ENCODE results near the gene PCDHA7. TPM values are rescaled to one million over a fixed set of nuclear protein-coding genes. Genes with fewer than 3 reads are reported as not detected.

PCDHA7 gene, protein sequence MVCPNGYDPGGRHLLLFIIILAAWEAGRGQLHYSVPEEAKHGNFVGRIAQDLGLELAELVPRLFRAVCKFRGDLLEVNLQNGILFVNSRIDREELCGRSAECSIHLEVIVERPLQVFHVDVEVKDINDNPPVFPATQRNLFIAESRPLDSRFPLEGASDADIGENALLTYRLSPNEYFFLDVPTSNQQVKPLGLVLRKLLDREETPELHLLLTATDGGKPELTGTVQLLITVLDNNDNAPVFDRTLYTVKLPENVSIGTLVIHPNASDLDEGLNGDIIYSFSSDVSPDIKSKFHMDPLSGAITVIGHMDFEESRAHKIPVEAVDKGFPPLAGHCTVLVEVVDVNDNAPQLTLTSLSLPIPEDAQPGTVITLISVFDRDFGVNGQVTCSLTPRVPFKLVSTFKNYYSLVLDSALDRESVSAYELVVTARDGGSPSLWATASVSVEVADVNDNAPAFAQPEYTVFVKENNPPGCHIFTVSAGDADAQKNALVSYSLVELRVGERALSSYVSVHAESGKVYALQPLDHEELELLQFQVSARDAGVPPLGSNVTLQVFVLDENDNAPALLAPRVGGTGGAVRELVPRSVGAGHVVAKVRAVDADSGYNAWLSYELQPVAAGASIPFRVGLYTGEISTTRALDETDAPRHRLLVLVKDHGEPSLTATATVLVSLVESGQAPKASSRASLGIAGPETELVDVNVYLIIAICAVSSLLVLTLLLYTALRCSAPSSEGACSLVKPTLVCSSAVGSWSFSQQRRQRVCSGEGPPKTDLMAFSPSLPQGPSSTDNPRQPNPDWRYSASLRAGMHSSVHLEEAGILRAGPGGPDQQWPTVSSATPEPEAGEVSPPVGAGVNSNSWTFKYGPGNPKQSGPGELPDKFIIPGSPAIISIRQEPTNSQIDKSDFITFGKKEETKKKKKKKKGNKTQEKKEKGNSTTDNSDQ
- total RNA-seq, result 0.16 and 0.72 TPM in 2 replicates

DNA sequence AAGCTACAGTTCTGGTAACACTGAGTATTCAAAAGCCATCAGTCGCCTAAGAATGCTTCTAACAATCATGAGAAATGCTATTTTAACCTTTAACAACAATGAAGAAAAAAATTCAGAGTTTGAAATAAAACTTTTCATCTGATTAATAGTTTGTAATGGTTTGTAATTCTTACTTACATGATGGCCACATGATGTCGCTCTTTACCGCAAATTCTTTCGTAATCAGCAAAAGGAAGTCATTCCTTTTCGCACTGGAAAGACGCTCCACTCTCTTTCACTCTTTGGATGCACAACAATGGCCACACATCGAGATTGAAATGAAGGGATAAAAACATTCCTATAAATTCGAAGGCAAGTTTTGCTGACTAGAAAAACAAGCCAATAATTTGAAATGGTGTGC lies at the start of gene PCDHA7:
Gene PCDHA7, plus strand, starts transcription at position 277 of the 400 bp plus-strand sequence. Its CDS starts 115 bp downstream, at position 392.

DNA sequence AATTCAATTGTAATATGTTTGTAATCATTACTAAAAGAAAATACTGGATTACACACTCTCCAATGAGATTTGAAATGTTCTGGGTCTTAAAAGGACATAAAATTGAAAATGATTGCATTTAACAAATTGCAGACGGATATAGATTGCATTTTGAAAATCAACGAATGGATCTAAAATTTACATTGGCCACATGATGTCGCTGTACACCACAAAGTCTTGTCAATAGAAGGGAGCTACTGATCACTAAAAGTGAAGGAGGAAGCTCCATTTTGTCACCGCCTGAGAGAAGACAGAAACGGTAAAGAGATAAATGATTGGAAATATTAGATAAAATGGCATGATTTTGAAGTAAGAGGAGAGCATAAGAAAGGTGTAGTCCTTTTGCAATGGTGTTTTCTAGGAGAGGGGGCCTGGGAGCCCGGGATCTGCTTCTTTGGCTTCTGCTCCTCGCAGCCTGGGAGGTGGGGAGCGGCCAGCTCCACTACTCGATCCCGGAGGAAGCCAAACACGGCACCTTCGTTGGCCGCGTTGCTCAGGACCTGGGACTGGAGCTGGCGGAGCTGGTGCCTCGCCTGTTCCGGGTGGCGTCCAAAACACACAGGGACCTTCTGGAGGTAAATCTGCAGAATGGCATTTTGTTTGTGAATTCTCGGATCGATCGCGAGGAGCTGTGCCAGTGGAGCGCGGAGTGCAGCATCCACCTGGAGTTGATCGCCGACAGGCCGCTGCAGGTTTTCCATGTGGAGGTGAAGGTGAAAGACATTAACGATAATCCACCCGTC lies 48.0 kb upstream of the PCDHA7 start, which contains the start of gene PCDHA1:
Gene PCDHA1, plus strand, starts transcription at position 236 of the 782 bp plus-strand sequence.

DNA sequence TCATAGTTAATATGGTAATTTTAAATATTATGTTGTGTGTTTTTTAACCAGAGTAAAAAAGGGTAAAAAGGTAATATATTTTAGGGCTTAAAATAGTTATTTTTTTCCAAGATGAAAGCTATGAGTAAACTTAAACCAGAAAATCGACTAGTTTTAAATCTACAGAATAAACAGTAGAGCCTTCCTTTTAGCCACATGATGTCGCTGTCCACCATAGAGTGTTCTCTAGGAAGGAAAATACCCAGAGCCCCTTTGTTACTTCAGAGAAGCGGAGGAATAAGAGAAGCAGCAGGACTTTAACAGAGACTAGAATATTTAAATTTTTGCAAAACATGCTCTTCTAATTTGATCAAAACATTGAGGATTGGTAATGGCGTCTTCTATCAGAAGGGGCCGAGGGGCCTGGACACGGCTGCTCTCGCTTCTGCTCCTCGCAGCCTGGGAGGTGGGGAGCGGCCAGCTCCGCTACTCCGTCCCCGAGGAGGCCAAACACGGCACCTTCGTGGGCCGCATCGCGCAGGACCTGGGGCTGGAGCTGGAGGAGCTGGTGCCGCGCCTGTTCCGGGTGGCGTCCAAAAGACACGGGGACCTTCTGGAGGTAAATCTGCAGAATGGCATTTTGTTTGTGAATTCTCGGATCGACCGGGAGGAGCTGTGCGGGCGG lies 39.3 kb upstream of the PCDHA7 start, which contains the start of gene PCDHA2:
Gene PCDHA2, plus strand, starts transcription at position 258 of the 664 bp plus-strand sequence.

DNA sequence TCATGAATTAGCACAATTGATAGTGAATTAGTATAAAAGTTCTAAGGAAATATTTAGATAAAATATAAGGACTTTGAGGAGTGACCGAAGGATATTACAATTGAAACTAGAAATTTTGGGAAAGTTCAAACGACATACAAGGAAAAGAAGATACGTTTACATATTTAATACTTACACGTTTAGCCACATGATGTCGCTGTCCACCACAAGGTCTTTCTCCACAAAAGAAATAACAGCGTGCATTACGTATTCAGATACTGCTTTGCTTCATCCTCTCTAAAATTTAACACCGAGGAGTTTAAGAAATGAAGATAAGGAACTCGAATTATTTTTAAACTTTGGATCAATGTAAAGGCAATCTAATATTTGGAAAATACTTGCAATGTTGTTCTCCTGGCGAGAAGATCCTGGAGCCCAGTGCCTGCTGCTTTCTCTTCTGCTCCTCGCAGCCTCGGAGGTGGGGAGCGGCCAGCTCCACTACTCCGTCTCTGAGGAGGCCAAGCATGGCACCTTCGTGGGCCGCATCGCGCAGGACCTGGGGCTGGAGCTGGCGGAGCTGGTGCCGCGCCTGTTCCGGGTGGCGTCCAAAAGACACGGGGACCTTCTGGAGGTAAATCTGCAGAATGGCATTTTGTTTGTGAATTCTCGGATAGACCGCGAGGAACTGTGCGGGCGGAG lies 33.1 kb upstream of the PCDHA7 start, which contains the start of gene PCDHA3:
Gene PCDHA3, plus strand, starts transcription at position 242 of the 678 bp plus-strand sequence.

DNA sequence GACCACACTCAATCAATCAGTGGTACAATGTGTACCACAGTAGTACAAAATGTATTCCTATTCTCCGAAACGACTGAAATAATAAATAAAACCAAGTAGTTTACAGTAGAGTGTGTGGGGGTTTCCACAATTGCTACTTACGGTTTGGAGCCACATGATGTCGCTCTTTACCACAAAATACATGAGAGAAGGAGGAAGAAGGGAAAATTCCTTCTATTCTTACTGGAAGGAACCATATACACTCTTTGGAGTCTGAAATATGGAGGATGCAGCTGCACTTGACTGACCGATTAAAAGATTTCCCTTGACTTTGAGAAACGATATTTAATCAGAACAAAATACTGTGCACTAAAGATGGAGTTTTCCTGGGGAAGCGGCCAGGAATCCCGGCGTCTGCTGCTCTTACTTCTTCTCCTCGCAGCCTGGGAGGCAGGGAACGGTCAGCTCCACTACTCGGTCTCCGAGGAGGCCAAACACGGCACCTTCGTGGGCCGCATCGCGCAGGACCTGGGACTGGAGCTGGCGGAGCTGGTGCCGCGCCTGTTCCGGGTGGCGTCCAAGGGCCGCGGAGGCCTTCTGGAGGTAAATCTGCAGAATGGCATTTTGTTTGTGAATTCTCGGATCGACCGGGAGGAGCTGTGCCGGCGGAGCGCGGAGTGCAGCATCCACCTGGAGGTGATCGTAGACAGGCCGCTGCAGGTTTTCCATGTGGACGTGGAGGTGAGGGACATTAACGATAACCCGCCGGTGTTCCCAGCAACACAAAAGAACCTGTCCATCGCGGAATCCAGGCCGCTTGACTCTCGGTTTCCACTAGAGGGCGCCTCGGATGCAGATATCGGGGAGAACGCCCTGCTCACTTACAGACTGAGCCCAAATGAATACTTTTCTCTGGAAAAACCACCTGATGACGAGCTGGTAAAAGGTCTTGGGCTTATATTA lies 27.0 kb upstream of the PCDHA7 start, which contains the start of gene PCDHA4:
Gene PCDHA4, plus strand, starts transcription at position 235 of the 942 bp plus-strand sequence.

DNA sequence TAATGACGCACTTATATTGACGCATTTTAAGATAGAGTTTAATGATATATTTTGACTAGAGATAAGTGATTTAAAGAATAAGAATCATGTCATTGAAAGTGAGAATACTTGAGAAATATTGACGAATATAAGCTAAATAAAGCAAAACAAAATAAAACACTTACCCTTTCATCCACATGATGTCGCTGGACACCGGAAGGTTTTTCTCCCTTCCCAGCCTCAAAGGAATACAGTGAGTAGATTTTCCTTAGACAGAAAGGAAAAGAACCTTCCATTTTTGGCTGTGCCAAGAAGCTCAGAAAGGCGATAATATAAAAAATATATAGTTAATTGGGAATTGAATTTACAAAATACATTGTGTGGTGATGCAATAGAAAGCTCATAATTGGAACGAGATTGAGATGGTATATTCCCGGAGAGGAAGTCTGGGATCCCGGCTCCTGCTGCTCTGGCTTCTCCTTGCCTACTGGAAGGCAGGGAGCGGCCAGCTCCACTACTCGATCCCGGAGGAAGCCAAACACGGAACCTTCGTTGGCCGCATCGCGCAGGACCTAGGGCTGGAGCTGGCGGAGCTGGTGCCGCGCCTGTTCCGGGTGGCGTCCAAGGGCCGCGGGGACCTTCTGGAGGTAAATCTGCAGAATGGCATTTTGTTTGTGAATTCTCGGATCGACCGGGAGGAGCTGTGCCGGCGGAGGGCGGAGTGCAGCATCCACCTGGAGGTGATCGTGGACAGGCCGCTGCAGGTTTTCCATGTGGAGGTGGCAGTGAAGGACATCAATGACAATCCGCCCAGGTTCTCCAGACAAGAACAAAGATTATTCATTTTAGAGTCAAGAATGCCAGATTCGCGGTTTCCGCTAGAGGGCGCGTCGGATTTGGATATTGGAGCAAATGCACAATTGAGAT lies 12.4 kb upstream of the PCDHA7 start, which contains the start of gene PCDHA5:
Gene PCDHA5, plus strand, starts transcription at position 239 of the 906 bp plus-strand sequence.

DNA sequence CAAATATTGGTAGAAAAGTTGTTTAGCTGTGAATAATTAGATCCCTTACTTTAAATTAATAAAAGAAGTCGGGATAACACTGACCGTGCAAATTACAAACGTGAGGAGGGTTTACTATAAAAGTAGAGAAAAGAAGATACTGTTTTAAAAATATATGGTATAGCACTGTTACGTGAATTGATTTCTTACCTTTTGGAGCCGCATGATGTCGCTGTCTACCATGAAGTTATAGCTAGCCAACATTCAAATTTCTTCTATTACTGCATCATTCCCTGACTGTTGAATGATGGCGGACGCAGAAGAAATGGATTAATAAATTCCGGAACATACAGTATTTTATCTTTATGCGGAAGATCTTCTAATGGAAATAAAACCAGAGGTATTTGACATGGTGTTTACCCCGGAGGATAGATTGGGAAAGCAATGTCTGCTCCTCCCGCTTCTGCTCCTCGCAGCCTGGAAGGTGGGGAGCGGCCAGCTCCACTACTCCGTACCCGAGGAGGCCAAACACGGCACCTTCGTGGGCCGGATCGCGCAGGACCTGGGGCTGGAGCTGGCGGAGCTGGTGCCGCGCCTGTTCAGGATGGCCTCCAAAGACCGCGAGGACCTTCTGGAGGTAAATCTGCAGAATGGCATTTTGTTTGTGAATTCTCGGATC lies 6.2 kb upstream of the PCDHA7 start, which contains the start of gene PCDHA6:
Gene PCDHA6, plus strand, starts transcription at position 257 of the 658 bp plus-strand sequence. Its CDS starts 132 bp downstream, at position 389.

DNA sequence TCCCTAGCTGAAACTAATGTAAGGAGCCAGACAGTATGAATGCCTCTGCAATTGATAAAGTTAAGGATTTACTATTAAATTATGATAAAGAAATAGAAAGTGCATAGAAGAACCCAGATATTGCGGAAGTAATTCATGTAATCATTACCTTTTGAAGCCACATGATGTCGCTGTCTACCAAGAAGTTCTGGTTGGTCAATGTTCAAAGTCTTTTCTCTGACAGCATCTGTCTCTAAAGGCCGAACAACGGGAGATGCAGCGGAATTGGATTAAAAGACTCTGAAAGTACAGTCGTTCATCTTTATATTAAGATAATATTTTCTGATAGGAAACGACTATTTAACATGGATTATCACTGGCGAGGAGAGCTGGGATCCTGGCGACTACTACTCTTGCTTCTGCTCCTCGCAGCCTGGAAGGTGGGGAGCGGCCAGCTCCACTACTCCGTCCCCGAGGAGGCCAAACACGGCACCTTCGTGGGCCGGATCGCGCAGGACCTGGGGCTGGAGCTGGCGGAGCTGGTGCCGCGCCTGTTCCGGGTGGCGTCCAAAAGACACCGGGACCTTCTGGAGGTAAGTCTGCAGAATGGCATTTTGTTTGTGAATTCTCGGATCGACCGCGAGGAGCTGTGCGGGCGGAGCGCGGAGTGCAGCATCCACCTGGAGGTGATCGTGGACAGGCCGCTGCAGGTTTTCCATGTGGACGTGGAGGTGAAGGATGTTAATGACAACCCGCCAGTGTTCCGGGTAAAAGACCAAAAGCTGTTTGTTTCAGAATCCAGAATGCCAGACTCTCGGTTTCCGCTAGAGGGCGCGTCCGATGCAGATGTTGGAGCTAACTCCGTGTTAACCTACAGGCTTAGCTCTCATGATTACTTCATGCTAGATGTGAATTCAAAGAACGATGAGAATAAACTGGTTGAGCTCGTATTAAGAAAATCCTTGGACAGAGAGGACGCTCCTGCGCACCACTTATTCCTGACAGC lies 7.2 kb downstream of the PCDHA7 start, which contains the start of gene PCDHA8:
Gene PCDHA8, plus strand, starts transcription at position 210 of the 985 bp plus-strand sequence. Its CDS starts 135 bp downstream, at position 345.

DNA sequence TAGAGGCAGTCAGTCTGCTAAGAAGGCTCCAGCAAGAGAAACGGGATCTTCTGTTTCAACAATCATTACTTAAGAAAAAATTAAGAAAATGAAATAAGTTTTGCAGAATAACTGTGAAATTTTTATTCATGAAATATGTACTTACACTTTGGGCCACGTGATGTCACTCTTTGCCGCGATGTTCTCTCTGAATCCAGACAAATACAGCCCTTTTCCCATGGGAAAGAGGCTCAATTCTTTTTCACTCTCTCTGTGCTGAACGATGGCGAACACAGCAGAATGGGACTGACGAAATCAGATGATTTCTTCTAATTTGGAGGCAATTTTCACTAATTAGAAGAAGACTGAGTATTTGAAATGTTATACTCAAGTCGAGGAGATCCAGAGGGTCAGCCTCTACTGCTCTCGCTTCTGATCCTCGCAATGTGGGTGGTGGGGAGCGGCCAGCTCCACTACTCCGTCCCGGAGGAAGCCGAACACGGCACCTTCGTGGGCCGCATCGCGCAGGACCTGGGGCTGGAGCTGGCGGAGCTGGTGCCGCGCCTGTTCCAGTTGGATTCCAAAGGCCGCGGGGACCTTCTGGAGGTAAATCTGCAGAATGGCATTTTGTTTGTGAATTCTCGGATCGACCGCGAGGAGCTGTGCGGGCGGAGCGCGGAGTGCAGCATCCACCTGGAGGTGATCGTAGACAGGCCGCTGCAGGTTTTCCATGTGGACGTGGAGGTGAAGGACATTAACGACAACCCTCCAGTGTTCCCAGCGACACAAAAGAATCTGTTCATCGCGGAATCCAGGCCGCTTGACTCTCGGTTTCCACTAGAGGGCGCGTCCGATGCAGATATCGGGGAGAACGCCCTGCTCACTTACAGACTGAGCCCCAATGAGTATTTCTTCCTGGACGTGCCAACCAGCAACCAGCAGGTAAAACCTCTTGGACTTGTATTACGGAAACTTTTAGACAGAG lies 14.4 kb downstream of the PCDHA7 start, which contains the start of gene PCDHA9:
Gene PCDHA9, plus strand, starts transcription at position 244 of the 964 bp plus-strand sequence. Its CDS starts 114 bp downstream, at position 358.

DNA sequence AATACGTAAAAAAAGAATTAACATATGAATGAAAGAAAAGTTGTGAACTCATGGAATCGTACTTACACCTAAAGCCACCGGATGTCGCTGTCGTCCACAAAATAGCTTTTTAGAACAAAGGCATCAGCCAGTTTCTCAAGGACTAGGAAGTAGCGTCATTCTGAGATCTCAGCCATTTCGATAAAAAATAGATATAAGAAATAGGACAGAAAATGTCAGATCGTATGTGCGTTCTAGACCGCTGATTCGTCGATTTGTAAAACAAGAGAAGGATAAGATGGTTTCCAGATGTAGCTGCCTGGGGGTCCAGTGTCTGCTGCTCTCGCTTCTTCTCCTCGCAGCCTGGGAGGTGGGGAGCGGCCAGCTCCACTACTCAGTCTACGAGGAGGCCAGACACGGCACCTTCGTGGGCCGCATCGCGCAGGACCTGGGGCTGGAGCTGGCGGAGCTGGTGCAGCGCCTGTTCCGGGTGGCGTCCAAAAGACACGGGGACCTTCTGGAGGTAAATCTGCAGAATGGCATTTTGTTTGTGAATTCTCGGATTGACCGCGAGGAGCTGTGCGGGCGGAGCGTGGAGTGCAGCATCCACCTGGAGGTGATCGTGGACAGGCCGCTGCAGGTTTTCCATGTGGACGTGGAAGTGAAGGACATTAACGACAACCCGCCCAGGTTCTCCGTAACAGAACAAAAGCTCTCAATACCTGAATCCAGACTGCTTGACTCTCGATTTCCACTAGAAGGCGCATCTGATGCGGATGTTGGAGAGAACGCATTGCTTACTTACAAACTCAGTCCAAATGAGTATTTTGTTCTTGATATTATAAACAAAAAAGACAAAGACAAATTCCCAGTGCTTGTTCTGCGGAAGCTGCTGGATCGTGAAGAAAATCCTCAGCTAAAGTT lies 22.0 kb downstream of the PCDHA7 start, which contains the start of gene PCDHA10:
Gene PCDHA10, plus strand, starts transcription at position 126 of the 903 bp plus-strand sequence. Its CDS starts 152 bp downstream, at position 278.

DNA sequence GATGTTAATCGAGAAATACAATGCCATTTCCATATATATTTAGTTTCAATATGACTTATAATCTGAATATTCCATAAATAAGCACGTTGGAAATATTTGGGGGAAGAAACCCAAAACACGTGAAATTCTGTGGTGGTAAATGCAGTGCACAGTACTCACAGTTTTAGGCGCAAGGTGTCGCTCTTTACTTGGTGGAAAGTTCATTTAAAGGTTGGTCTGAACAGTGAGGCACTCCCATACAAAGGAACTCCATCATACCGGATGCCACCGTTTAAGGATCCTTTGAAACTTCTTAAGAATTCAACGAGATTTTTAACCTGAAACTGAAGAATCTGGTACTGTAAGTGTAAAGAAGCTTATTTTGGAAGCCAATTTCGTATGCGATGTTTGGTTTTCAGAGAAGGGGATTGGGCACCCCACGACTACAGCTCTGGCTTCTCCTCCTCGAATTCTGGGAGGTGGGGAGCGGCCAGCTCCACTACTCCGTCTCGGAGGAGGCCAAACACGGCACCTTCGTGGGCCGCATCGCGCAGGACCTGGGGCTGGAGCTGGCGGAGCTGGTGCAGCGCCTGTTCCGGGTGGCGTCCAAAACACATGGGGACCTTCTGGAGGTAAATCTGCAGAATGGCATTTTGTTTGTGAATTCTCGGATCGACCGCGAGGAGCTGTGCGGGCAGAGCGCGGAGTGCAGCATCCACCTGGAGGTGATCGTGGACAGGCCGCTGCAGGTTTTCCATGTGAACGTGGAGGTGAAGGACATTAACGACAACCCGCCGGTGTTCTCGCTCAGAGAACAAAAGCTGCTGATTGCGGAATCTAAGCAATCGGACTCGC lies 34.9 kb downstream of the PCDHA7 start, which contains the start of gene PCDHA11:
Gene PCDHA11, plus strand, starts transcription at position 237 of the 834 bp plus-strand sequence. Its CDS starts 147 bp downstream, at position 384.

All from cardiac atrium fibroblast (primary cell).